ENCODE results near the gene HDAC5.
A peak's percentile ranks its signal among the peaks of the same experiment; 100 is the strongest.

Gene HDAC5

GRCh38 chr17:44119798-44120197, 3.6 kb downstream of the HDAC5 start:
- no peak overlapping the region for H3K4me3 ChIP-seq (ENCODE audit: low read depth, low read length)
- DNase-seq (ENCODE audit: low read depth), result no peak
- no peak for TF ChIP-seq CTCF (IDR thresholded peaks at IDR 0.05; ENCODE audit: control insufficient read depth, extremely low read depth, insufficient read depth)

- TF ChIP-seq CTCF (IDR thresholded peaks at IDR 0.05; ENCODE audit: control insufficient read depth, extremely low read depth, insufficient read depth), result no peak
- DNase-seq (ENCODE audit: low read depth), result no peak
- no peak overlapping the region for H3K4me3 ChIP-seq (ENCODE audit: low read depth, low read length)
Observed at GRCh38 chr17:44119062-44119461, 4.4 kb downstream of the HDAC5 start.

- H3K4me3 ChIP-seq (ENCODE audit: low read depth, low read length), result no peak overlapping the region
- no peak for TF ChIP-seq CTCF (IDR thresholded peaks at IDR 0.05; ENCODE audit: control insufficient read depth, extremely low read depth, insufficient read depth)
- DNase-seq (ENCODE audit: low read depth), result no peak
Observed at GRCh38 chr17:44118427-44119050, 4.9 kb downstream of the HDAC5 start.

GRCh38 chr17:44117351-44117750, 6.1 kb downstream of the HDAC5 start:
- H3K4me3 ChIP-seq (ENCODE audit: low read depth, low read length), result no peak overlapping the region
- no peak for DNase-seq (ENCODE audit: low read depth)
- no peak for TF ChIP-seq CTCF (IDR thresholded peaks at IDR 0.05; ENCODE audit: control insufficient read depth, extremely low read depth, insufficient read depth)

- no peak for DNase-seq (ENCODE audit: low read depth)
- no peak overlapping the region for H3K4me3 ChIP-seq (ENCODE audit: low read depth, low read length)
Observed at GRCh38 chr17:44115585-44116415, 7.6 kb downstream of the HDAC5 start.

More at GRCh38 chr17:44115585-44116415, 7.6 kb downstream of the HDAC5 start:
- peak; percentile 27; the same call in 1 of the 2 replicates for TF ChIP-seq CTCF (IDR thresholded peaks at IDR 0.05; ENCODE audit: control insufficient read depth, extremely low read depth, insufficient read depth)
